Measurements from ENCODE around the gene PRMT2.
A peak's percentile ranks its signal among the peaks of the same experiment; 100 is the strongest.

Gene PRMT2

DNA sequence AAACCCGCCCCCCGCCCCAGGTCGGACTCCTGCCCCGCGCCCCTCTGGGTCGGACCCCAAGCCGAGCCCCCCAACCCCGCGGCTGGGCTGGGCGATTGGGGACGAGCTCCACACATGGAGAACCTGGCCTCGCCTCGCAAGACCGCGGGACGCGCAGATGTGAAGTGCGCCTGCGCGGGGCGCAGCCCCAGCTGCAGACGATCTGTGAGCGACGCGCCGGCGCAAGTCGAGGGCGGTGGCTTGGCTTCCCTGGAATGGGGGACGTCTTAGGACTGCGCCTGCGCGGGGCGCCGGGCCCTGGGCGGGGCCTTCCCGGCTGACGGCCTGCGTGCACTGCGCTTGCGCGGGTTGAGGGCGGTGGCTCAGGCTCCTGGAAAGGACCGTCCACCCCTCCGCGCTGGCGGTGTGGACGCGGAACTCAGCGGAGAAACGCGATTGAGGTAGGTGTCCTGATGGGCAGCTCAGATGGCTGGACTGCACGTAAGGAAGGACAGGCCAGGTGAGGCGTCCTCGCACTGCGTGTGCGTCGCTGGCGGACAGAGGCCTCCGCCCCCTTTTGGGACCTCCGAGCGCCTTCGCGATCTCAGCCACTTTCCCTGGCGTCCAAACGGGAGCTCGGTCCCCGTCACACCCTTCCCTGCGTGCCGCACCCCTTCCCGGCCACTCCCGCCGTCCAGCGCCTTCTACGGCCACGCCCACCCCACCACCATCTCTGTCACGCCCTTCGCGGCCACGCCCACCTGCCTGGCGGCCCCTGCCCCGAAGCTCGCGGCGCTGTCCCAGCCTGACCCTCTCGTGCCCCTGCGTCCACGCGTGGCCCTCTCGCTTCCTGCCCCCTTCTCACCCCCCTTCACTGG lies at the start of gene PRMT2:
PRMT2 (plus strand) TSS at position 351 of the 857 bp plus-strand sequence. CDS start 1,278 bp downstream, outside the sequence.
- DNase-seq (ENCODE audit: low spot score), result peak; percentile 100

GRCh38 chr21:46594276-46594675 lies 41.2 kb upstream of the PRMT2 start:
- DNase-seq (ENCODE audit: low spot score), result no peak

GRCh38 chr21:46596201-46596600 lies 39.3 kb upstream of the PRMT2 start:
- DNase-seq (ENCODE audit: low spot score), result no peak

GRCh38 chr21:46597031-46597430 lies 38.4 kb upstream of the PRMT2 start:
- no peak for DNase-seq (ENCODE audit: low spot score)

GRCh38 chr21:46597896-46598343 lies 37.6 kb upstream of the PRMT2 start:
- no peak for DNase-seq (ENCODE audit: low spot score)

GRCh38 chr21:46598581-46599572 lies 36.6 kb upstream of the PRMT2 start:
- DNase-seq (ENCODE audit: low spot score), result no peak

DNA sequence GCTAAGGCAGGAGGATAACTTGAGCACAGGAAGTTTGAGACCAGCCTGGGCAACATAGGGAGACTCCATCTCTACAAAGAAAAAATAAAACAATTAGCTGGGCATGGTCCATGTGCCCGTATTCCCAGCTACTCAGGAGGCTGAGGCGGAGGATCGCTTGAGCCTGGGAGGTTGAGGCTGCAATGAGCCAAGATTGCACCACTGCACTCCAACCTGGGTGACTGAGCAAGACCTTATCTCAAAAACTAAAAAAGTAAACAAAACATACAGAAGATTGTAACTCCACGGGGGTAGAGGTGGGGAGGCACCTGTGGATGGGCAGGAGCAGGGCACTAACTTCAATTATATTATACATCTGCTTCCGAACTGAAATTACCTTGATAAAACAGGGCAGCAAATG lies 35.2 kb upstream of the PRMT2 start:
- DNase-seq (ENCODE audit: low spot score), result no peak

DNA sequence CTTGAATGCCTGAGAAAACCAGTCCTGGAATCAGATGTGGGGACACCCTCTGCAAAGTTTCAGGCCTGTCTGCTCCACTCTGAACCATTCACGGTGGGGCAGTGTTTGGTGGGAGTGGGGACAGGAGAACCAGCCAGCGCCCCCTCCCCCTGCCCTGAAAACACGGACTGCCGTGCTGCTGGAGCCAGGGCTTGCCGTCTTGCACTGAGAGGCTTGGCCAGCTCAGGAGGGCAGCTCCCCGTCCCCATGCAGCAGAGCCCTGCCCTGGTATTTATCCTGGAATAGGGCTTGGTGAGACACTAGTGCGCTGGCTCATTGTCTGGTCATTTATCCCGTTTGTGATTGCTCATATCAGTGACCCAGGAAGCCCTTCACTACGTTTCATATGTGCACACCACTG lies 34.5 kb upstream of the PRMT2 start:
- no peak for DNase-seq (ENCODE audit: low spot score)

- no peak for DNase-seq (ENCODE audit: low spot score)
Measured at GRCh38 chr21:46603228-46603627, 32.2 kb upstream of the PRMT2 start.

- DNase-seq (ENCODE audit: low spot score), result no peak
Measured at GRCh38 chr21:46604329-46604974, 31.0 kb upstream of the PRMT2 start.

GRCh38 chr21:46604975-46605766 lies 30.3 kb upstream of the PRMT2 start, which contains the start of gene S100B:
TSS of gene S100B (minus strand) at chr21:46605082. CDS start at chr21:46602415, 2,667 bp downstream.
- no peak for DNase-seq (ENCODE audit: low spot score)

DNA sequence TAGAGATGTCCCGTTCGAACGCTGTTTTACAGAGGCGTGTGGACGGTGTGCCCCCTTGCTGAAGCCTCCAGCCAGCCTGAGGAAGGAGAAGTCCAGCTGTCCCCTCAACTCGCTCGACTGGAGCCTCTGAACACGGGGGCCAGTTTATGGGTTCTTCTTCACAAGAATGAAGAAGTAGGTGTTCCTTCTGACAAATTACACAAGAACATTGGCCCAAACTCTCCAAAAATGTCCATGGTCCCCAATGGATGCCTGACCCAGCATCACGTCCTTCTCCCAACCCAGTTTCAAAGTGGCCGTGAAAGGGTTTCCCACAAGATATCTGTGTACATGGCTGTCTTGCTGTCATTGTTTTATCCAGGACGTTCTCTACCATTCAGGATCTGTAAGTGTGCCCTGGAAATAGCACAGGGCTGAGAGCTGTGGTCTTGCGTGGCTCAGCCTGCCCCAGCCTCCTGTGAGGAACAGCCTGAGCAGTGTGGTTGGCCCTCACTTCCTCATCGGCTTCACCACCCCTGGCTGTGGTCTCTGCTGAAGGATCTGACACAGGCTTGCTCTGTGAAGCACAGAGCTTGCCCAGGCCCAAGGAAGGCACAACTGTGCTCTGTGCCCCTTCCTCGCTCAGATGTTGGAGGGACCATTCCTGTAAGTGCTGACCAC lies 29.6 kb upstream of the PRMT2 start:
- DNase-seq (ENCODE audit: low spot score), result no peak

- DNase-seq (ENCODE audit: low spot score), result no peak
Measured at GRCh38 chr21:46606427-46606813, 29.1 kb upstream of the PRMT2 start.

DNA sequence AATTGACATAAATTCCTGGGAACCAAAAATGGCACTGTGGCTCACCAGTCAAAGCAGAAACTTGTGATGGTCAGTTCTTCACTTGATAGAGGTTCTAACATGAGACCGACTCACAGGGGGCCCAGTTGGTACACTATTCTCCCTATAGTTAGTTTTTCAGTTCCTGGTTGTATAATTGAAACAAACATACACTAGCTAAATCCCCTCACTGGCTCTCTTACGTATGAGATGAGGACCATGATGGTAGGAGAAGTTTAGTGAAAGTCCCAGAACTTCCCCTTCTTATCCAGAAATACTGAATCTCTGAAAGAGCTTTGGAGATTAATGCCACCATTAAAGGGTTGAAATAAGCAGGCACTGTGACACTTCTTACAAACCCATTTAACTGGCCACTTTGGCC lies 27.8 kb upstream of the PRMT2 start:
- DNase-seq (ENCODE audit: low spot score), result no peak

- peak; percentile 2 for DNase-seq (ENCODE audit: low spot score)
Measured at GRCh38 chr21:46608672-46609111, 26.8 kb upstream of the PRMT2 start.

- DNase-seq (ENCODE audit: low spot score), result no peak
Measured at GRCh38 chr21:46610018-46610701, 25.3 kb upstream of the PRMT2 start.

DNA sequence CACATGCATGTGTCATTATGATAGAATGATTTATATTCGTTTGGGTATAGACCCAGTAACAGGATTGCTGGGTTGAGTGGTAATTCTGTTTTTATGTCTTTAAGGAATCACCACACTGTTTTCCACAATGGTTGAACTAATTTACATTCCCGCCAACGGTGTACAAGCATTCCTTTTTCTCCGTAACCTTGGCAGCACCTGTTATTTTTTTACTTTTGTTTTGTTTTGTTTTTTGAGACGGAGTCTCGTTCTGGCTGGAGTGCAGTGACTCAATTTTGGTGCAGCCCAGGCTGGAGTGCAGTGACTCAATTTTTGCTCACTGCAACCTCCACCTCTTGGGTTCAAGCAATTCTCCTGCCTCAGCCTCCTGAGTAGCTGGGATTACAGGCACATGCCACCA lies 22.1 kb upstream of the PRMT2 start:
- DNase-seq (ENCODE audit: low spot score), result no peak

DNA sequence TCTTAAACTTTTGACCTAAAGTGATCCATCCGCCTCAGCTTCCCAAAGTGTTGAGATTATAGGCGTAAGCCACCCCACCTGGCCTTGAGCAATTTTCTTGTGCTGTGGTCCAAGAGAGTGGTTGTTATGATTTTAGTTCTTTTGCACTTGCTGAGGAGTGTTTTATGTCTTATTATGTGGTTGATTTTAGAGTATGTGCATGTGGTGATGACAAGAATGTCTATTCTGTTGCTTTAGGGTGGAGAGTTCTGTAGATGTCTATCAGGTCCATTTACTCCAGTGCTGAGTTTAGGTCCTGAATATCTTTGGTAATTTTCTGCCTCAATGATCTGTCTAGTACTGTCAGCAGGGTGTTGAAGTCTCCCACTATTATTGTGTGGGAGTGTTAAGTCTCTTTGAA lies 19.4 kb upstream of the PRMT2 start:
- DNase-seq (ENCODE audit: low spot score), result no peak

DNA sequence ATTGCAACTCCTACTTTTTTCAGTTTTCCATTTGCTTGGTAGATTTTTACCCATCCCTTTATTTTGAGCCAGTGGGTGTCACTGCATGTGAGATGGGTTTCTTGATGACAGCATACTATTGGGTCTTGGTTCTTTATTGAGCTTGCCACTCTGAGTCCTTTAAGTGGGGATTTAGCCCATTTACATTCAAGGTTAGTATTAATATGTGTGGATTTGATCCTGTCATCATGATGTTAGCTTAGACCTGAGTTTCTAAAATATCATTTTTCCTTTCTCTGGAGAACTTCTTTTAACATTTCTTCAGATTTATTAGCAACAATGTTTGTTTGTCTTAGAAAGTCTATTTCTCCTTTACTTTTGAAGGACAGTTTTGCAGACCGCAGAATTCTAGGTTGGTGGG lies 18.8 kb upstream of the PRMT2 start:
- no peak for DNase-seq (ENCODE audit: low spot score)
